AG09309 (cell line): Measurements from ENCODE around the gene PTGR1.

Source experiments
- DNase-seq: peaks from one replicate; pipeline ENCODE4 v3.0.0-alpha.2; 2010; ENCODE audit warnings: low read depth
- H3K4me3 ChIP-seq: 2 replicates; pipeline ENCODE4 v1.5.1; 2011; ENCODE audit warnings: mild to moderate bottlenecking, low read depth, low read length, moderate library complexity; ENCODE audit not compliant: control insufficient read depth
- CTCF ChIP-seq: IDR thresholded peaks from 2 replicates; pipeline ENCODE4 v1.5.1; 2011; ENCODE audit warnings: mild to moderate bottlenecking, low read depth, low read length, inconsistent platforms; ENCODE audit not compliant: insufficient read depth, control insufficient read depth; ENCODE audit errors: missing control alignments

PTGR1 gene

DNA sequence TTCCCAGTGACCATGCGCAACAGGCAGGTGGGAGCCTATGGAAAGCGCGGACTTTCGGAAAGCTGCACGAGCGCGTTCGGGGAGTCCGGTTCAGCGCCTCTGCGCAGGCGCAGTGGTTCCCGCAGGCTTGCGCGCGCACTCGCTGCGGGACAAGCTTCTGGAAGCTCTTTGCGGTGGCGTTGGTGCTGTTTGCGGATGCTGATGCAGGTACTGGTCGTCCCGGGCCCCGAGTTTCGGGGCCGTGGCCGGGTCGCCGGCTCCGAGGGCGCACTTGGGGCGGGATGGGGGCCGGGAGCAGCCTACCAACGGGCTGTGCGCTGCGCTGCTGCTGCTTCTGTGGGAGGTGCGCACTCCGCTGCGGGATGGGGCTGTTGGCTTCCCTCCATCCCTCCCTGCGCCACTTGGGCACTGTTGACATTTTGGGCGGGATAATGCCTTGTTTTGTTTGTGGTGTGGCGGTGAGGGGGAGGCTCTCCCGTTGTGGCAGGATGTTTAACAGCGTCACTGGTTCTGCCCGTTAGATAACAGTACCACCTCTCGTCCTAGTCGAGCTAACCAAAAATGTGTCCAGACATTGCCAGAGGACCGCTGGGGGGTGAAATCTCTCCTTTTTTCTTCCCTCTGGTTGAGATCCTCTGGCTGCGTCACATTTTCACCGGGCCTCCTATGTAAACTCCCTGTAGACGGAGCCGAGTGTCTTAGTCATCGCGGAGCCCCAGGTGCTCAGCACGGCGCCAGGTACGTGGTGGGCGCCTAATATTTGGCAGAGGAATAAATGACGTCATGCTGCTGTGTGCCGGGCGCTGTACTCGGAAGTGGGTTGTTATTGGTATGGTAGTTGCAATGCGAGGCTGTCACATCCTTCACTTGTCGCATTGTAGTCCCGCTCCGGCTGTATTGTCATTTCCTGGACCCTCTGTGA, 74.1 kb downstream of the PTGR1 start, which contains the start of gene ZNF483:
TSS of gene ZNF483 (plus strand) at position 124 of the 922 bp plus-strand sequence. CDS start 2,217 bp downstream, outside the sequence.
- no peak for DNase-seq
- peak within 1 kb of the TSS; percentile 89 for H3K4me3 ChIP-seq
- TF ChIP-seq CTCF = no peak

DNA sequence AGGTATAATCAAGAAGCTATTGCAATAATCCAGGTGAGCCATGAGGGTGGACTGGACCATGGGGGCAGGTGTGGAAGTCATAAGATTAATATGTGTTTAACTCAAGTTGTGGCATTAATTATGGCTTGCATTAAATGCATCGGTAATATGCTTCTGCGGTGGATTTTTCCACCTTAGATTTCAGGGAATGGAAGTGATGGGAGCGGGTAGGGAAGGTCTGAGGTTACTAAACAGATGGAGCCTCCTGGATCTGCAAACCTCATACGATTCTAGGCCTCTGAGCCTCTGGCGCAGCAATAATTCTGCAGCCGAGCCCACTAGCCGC, 74.8 kb downstream of the PTGR1 start:
- DNase-seq = no peak
- no peak for TF ChIP-seq CTCF
- H3K4me3 ChIP-seq = peak overlapping the region; percentile 89

GRCh38 chr9:111516061-111516465, 83.4 kb downstream of the PTGR1 start:
- DNase-seq = no peak
- no peak for TF ChIP-seq CTCF
- no peak overlapping the region for H3K4me3 ChIP-seq

DNA sequence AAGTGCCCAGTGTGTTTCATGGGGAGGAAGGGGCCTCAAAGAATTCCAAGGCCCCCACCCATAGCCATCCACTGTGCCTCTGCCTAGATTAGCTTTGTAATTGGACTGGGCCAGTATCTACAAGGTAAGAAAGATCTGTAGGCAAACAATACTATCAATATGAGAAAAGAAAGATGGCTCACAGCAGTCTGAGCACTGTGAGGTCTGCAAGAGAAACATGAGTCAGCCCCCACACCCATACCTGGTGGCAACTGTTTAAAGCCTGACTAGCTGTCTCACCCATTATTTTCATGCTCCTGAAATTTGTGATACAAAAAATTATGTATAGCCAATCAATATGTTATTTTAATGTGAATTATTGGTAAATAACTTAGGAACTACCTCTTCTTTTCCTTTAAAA, 84.5 kb downstream of the PTGR1 start:
- DNase-seq = no peak
- H3K4me3 ChIP-seq = no peak overlapping the region
- no peak for TF ChIP-seq CTCF
